ENCODE measurements around the gene LGR5.
A peak's percentile ranks its signal among the peaks of the same experiment; 100 is the strongest.

The LGR5 gene, protein sequence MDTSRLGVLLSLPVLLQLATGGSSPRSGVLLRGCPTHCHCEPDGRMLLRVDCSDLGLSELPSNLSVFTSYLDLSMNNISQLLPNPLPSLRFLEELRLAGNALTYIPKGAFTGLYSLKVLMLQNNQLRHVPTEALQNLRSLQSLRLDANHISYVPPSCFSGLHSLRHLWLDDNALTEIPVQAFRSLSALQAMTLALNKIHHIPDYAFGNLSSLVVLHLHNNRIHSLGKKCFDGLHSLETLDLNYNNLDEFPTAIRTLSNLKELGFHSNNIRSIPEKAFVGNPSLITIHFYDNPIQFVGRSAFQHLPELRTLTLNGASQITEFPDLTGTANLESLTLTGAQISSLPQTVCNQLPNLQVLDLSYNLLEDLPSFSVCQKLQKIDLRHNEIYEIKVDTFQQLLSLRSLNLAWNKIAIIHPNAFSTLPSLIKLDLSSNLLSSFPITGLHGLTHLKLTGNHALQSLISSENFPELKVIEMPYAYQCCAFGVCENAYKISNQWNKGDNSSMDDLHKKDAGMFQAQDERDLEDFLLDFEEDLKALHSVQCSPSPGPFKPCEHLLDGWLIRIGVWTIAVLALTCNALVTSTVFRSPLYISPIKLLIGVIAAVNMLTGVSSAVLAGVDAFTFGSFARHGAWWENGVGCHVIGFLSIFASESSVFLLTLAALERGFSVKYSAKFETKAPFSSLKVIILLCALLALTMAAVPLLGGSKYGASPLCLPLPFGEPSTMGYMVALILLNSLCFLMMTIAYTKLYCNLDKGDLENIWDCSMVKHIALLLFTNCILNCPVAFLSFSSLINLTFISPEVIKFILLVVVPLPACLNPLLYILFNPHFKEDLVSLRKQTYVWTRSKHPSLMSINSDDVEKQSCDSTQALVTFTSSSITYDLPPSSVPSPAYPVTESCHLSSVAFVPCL

DNA sequence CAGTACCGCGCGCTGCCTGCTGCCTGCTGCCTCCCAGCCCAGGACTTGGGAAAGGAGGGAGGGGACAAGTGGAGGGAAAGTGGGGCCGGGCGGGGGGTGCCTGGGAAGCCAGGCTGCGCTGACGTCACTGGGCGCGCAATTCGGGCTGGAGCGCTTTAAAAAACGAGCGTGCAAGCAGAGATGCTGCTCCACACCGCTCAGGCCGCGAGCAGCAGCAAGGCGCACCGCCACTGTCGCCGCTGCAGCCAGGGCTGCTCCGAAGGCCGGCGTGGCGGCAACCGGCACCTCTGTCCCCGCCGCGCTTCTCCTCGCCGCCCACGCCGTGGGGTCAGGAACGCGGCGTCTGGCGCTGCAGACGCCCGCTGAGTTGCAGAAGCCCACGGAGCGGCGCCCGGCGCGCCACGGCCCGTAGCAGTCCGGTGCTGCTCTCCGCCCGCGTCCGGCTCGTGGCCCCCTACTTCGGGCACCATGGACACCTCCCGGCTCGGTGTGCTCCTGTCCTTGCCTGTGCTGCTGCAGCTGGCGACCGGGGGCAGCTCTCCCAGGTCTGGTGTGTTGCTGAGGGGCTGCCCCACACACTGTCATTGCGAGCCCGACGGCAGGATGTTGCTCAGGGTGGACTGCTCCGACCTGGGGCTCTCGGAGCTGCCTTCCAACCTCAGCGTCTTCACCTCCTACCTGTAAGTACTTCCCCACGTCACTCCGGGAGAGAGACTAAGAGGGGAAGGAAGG lies at the start of gene LGR5:
LGR5 (plus strand) TSS at position 186 of the 732 bp plus-strand sequence; CDS start at position 469, 283 bp downstream.
- peak within 1 kb of the TSS; percentile 37 for H3K4me3 ChIP-seq (replicated peaks; ENCODE audit: low read depth, low read length)
- DNase-seq (ENCODE audit: low read depth), result peak; percentile 19
- TF ChIP-seq, protein P1, sequence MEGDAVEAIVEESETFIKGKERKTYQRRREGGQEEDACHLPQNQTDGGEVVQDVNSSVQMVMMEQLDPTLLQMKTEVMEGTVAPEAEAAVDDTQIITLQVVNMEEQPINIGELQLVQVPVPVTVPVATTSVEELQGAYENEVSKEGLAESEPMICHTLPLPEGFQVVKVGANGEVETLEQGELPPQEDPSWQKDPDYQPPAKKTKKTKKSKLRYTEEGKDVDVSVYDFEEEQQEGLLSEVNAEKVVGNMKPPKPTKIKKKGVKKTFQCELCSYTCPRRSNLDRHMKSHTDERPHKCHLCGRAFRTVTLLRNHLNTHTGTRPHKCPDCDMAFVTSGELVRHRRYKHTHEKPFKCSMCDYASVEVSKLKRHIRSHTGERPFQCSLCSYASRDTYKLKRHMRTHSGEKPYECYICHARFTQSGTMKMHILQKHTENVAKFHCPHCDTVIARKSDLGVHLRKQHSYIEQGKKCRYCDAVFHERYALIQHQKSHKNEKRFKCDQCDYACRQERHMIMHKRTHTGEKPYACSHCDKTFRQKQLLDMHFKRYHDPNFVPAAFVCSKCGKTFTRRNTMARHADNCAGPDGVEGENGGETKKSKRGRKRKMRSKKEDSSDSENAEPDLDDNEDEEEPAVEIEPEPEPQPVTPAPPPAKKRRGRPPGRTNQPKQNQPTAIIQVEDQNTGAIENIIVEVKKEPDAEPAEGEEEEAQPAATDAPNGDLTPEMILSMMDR (IDR thresholded peaks at IDR 0.05; ENCODE audit: low read length, missing control alignments), result no peak

DNA sequence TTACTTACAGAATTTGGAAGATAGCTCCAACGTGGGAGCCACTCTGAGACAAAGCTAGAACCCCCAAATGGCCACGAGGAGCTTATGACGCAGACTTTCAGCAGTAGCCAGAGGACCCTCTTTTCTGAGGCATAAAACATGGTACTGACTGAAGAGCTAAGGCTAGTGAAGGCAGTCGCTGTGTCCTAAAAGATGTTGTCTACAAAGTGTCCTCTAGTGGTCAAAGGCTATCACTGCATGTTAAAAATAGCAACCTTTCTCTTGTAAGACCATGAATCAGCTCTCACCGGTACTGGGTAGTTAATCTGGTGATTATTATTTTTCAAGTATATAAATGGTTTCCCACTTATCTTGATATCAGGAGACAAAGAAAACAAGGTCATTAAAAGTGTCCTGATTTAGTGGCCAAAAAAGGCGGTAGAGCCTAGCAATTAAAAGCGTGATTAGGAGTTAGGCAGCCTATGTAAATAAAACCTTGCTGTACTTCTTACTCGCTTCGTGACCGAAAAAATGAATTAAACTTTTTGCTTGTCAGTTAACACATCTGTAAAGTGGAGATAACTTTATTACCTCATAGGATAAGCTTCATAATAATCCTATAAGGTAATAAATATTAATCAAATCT lies 47.0 kb upstream of the LGR5 start:
- no peak overlapping the region for H3K4me3 ChIP-seq (replicated peaks; ENCODE audit: low read depth, low read length)
- peak; percentile 87 for DNase-seq (ENCODE audit: low read depth)
- TF ChIP-seq, protein P1 (IDR thresholded peaks at IDR 0.05; ENCODE audit: low read length, missing control alignments), result peak; percentile 91

DNA sequence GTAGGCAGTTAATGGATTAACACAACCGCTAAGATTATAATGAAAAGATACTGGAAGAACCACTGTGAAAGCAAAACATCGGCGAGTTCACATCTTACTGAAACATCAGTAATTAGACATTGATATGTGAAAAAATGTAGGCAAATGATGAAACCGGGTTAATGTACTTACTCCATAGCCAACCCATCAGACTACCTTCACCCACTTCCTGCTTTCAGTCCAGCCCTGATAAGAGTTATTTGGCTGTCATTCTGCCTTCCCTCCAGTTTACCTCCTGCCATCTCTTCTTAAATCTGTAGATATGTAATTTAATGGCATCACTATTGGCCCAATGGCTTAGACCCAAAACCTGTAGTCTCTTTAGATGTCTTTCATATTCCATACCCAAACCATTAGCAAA lies 46.0 kb upstream of the LGR5 start:
- no peak overlapping the region for H3K4me3 ChIP-seq (replicated peaks; ENCODE audit: low read depth, low read length)
- DNase-seq (ENCODE audit: low read depth), result no peak
- TF ChIP-seq, protein P1 (IDR thresholded peaks at IDR 0.05; ENCODE audit: low read length, missing control alignments), result no peak

DNA sequence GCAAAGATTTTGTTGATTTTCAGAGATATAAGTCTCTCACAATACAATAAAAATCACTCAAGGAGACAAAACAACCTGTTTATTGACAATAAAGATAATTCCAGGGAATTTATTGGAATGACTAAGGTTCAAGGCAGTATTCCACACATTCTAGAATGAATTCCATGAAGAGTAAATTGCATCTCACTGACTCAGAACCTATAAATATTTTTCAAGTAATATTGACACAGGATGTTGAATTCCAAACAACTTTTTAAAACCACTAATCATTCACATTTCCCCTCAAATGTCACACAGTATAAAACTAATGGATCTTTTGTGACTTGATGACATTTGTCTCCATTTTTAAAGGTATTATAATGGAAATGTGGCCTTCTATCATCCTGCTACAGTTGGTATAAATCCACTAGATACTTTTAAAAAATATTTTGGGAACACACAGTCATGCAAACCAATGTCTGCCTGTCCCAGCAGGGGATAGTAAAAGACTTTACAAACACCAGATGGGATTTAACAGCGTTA lies 42.1 kb upstream of the LGR5 start:
- TF ChIP-seq, protein P1 (IDR thresholded peaks at IDR 0.05; ENCODE audit: low read length, missing control alignments), result no peak
- H3K4me3 ChIP-seq (replicated peaks; ENCODE audit: low read depth, low read length), result no peak overlapping the region
- DNase-seq (ENCODE audit: low read depth), result no peak

DNA sequence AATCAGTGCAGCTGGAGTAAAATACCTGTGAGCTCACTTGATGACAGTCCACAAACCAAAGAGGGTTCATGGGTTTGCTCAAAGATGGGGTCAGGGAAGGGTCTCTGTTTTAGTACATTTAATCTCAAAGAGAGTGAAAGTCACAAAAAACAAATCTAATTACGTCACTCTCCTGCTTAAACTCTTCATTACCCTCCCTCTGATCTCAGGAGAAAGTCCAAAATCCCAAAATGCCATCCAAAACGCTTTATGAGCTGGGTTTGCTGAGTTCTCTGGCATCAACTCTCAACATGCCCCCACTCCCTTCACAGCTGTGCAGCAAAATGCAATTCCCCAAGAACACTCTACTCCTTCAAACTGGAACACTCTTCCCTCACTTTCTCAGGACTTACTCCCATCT lies 40.4 kb upstream of the LGR5 start:
- no peak for DNase-seq (ENCODE audit: low read depth)
- H3K4me3 ChIP-seq (replicated peaks; ENCODE audit: low read depth, low read length), result no peak overlapping the region
- TF ChIP-seq, protein P1 (IDR thresholded peaks at IDR 0.05; ENCODE audit: low read length, missing control alignments), result no peak

DNA sequence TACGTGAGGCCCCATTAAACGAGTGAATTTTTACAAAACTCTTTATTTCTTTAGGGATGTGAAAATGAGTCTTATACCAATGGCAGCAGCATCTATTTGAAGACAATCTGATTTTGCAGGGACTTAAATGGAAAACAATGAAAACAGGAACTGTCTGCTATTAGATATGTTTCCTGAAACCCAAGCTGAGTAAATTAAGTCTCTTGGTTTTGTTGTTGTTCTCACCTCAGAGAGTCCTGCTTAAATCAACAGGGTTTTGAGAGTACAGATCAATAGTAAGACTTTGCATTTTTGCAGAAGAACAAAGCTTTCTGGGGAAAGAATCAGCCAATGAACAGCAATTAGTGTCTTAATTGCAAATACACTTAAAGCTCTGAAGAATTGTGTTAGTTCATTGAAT lies 39.1 kb upstream of the LGR5 start:
- TF ChIP-seq, protein P1 (IDR thresholded peaks at IDR 0.05; ENCODE audit: low read length, missing control alignments), result no peak
- DNase-seq (ENCODE audit: low read depth), result no peak
- no peak overlapping the region for H3K4me3 ChIP-seq (replicated peaks; ENCODE audit: low read depth, low read length)

All from fibroblast of pulmonary artery (primary cell).